Osteocyte (in vitro differentiated cells): ENCODE measurements around the gene PRDM15. TPM values are rescaled to one million over a fixed set of nuclear protein-coding genes. Genes with fewer than 3 reads are reported as not detected.

Experiments
- DNase-seq: peaks from one replicate; pipeline ENCODE4 v3.0.0; 2021; ENCODE audit warnings: mixed read lengths; ENCODE audit not compliant: unreplicated experiment; ENCODE audit errors: extremely low spot score
- H3K27ac Mint-ChIP-seq: one replicate; pipeline ENCODE4 v1.8.0; 2021; ENCODE audit warnings: mild to moderate bottlenecking, mixed read lengths; ENCODE audit not compliant: unreplicated experiment
- H3K27me3 Mint-ChIP-seq: one replicate; pipeline ENCODE4 v1.8.0; 2021; ENCODE audit warnings: mixed read lengths; ENCODE audit not compliant: unreplicated experiment
- H3K36me3 Mint-ChIP-seq: one replicate; pipeline ENCODE4 v1.8.0; 2021; ENCODE audit warnings: mixed read lengths; ENCODE audit not compliant: unreplicated experiment
- H3K4me1 Mint-ChIP-seq: one replicate; pipeline ENCODE4 v1.8.0; 2021; ENCODE audit warnings: mixed read lengths; ENCODE audit not compliant: unreplicated experiment
- H3K4me3 Mint-ChIP-seq: one replicate; pipeline ENCODE4 v1.8.0; 2021; ENCODE audit warnings: mild to moderate bottlenecking, moderate library complexity, mixed read lengths; ENCODE audit not compliant: unreplicated experiment
- H3K9me3 Mint-ChIP-seq: one replicate; pipeline ENCODE4 v1.8.0; 2021; ENCODE audit warnings: mixed read lengths; ENCODE audit not compliant: unreplicated experiment
- total RNA-seq: library from RNA; stranded (reverse); gene quantifications from 2 replicates; pipeline ENCODE4 v1.2.1, GENCODE V29; 2021
- TF ChIP-seq, protein P1 (sequence below): fragments of 200-600 bp; sonication (generic); IDR thresholded peaks from 2 replicates; pipeline ENCODE4 v1.5.0; 2021; ENCODE audit warnings: antibody characterized with exemption, mild to moderate bottlenecking, moderate library complexity

The PRDM15 gene
- total RNA-seq, 1 donor from 2014 or later: 11.4 TPM

DNA sequence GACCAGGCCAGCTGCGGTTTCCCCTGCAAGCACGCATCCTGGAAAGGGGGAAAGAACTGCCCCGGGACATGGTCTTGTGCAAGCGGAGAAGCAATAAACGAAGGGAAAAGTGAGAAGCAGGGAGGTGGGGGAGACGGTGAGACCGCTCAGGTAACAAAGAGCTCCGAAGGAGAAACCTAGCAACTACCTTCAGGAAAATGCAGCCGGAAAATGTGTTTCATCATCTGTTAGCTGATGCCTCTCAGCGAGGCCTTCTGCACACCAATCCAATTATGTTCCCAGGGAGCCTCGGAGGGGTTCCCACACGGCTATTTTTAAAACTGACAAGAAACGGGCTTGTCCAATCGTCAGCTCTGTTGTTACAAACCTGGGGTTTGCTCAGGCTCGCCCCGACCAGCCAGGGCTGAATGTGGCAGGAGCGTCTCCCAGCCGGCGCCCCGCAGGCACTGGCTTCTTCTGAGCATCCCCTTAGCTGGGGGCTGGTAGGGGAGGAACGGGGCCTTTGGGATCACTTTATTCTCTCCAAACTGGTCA is 115.7 kb downstream of the PRDM15 start:
- Mint-ChIP-seq H3K27ac (peak overlapping the region; percentile 60), H3K36me3 (no peaks in the 10 kb centered on the region), H3K4me1 (peaks cover 75% of the 10 kb centered on the region), H3K27me3 (peaks cover 5% of the 10 kb centered on the region), H3K9me3 (no peaks in the 10 kb centered on the region), H3K4me3 (no peak overlapping the region)
- DNase-seq: no peak
- TF ChIP-seq, protein P1, sequence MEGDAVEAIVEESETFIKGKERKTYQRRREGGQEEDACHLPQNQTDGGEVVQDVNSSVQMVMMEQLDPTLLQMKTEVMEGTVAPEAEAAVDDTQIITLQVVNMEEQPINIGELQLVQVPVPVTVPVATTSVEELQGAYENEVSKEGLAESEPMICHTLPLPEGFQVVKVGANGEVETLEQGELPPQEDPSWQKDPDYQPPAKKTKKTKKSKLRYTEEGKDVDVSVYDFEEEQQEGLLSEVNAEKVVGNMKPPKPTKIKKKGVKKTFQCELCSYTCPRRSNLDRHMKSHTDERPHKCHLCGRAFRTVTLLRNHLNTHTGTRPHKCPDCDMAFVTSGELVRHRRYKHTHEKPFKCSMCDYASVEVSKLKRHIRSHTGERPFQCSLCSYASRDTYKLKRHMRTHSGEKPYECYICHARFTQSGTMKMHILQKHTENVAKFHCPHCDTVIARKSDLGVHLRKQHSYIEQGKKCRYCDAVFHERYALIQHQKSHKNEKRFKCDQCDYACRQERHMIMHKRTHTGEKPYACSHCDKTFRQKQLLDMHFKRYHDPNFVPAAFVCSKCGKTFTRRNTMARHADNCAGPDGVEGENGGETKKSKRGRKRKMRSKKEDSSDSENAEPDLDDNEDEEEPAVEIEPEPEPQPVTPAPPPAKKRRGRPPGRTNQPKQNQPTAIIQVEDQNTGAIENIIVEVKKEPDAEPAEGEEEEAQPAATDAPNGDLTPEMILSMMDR: no peak

DNA sequence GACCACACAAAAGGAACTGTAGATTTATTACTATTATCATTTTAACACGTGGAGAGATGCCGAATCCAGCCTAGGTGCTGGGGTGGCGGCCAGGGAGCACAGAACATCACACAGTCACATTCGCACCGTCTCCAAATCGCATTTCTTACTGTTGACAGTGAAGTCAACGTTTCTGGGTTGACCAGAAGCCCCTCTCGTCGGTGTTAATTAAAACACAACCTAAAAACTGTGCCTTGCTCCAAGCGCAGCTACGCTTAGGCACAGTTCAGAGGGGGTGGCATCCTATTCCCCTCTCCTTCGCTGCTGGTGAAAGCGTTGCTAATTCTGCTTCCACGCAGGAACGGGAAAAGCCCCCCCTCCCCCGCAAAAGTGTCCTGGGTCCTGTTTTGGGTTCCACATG is 116.4 kb downstream of the PRDM15 start:
- Mint-ChIP-seq H3K4me3 (no peak overlapping the region), H3K36me3 (no peaks in the 10 kb centered on the region), H3K27me3 (peaks cover 5% of the 10 kb centered on the region), H3K4me1 (peaks cover 68% of the 10 kb centered on the region), H3K27ac (peak overlapping the region; percentile 95), H3K9me3 (no peaks in the 10 kb centered on the region)
- no peak for DNase-seq
- TF ChIP-seq, protein P1: no peak

DNA sequence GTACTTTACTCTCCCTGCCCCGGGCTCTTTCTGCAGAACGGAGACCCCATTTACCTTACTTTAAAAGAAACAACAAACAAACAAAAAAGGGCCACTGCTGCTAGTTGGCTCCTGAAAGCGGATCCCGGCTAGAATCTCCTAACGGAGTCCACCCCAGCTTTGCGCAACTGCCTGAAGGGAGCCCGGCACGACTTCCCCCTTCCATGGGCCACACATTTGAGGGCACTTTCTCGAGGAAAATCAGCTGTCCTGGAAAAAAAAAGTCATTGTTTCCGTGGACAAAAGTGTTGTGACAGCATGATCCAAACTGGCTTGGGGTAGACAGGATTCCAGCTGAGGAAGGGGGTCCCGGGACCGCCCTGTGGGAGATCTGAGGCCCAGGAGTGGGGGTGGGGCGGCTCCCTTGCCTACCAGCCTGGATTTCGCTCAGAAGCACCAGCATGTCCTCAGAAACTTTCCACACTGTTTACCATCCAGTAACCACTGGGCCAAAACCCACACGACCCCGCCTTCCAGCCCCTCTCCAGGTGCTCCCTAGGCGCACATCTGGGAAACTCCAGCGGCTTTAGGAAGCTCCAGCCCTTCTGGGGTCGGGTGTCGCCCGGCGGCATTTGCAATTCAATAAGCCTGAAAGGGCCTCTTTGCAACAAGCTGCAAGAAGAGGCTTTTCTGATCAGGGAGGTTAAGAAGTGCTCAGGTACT is 117.1 kb downstream of the PRDM15 start:
- no peaks in the 10 kb centered on the region for H3K36me3 Mint-ChIP-seq
- H3K4me1 Mint-ChIP-seq: peaks cover 61% of the 10 kb centered on the region
- H3K9me3 Mint-ChIP-seq: no peaks in the 10 kb centered on the region
- H3K27ac Mint-ChIP-seq: peak overlapping the region; percentile 95
- H3K27me3 Mint-ChIP-seq: peaks cover under 1% of the 10 kb centered on the region
- DNase-seq: no peak
- H3K4me3 Mint-ChIP-seq: peak overlapping the region; percentile 70
- TF ChIP-seq, protein P1: no peak

DNA sequence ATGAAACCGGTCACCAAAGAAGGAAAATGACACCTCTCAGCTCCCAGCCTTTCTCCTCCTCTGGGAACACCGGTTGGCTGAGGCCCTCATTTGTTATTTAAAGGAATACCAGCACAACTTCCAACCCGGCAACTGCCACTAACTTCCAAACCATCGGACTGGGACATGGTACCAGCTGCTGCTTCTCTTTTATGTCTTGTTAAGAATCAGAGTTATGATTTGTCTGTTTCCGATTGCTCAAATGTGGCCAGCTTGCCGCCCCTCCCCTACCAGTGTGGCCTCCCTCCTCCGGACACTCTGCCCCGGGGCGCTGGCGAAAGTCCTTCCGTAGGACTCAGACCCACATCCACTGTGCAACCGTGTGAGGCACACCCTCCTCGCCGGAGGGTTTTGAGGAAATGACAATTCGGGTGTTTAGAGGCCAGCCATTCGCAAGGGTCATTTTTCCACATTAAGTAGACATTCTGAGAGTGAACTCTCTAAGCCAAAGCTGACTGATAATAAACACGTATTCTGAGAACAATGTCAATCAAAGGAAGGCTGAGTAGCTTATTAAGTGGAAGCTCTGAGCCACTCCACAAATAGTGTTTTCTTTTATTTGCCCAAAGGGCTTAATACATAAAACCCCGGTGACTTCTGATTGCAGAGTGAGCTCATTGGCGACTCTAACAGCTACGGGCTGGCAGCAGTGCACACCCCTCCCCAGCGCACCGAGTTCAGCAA is 117.8 kb downstream of the PRDM15 start:
- Mint-ChIP-seq H3K9me3 (no peaks in the 10 kb centered on the region), H3K4me1 (peaks cover 60% of the 10 kb centered on the region), H3K36me3 (no peaks in the 10 kb centered on the region), H3K27me3 (no peaks in the 10 kb centered on the region), H3K4me3 (peak overlapping the region; percentile 70), H3K27ac (peak overlapping the region; percentile 95)
- no peak for DNase-seq
- TF ChIP-seq, protein P1: no peak

DNA sequence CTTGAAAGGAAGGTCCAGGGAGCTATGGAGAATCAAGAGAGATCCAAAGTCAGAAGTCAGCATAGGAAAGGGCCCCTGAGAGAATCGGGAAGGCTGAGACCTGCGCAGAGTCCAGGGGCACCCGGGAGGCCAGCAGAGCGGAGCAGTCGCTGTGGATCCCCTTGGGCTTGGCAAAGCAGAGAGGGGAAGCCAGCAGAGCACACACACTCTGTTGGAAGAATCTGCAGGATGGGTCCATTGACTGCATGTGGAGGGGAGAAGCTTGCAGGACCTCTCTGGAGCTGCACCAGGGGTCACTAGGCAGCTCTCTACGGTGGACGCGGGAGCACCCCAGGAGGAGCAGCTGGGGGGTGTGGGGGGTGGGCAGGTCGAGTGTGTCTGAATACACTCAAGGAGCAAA is 118.7 kb downstream of the PRDM15 start:
- Mint-ChIP-seq H3K36me3 (no peaks in the 10 kb centered on the region), H3K9me3 (no peaks in the 10 kb centered on the region), H3K4me1 (peaks cover 58% of the 10 kb centered on the region), H3K4me3 (no peak overlapping the region), H3K27ac (peak overlapping the region; percentile 95), H3K27me3 (no peaks in the 10 kb centered on the region)
- no peak for DNase-seq
- TF ChIP-seq, protein P1: no peak
